Measurements from ENCODE around the gene ADAM12.

GRCh38 chr10:126070476-126071215 lies 317.6 kb downstream of the ADAM12 start:
- TF ChIP-seq SRF (IDR thresholded peaks at IDR 0.05; ENCODE audit: low read depth) (no peak), RAD21 (IDR thresholded peaks at IDR 0.05; ENCODE audit: low read depth) (no peak)
